Smooth muscle cell of trachea (primary cell): ENCODE measurements around the gene NOM1. TPM values are rescaled to one million over a fixed set of nuclear protein-coding genes. Genes with fewer than 3 reads are reported as not detected.

ENCODE experiments used
- total RNA-seq: library from RNA; depleted of rRNA; stranded (reverse); fragments of >200 nt; gene quantifications from 2 replicates; pipeline ENCODE4 v1.2.1, GENCODE V29; 2014

NOM1 gene
- 11.6 and 14.6 TPM in 2 replicates for total RNA-seq

DNA sequence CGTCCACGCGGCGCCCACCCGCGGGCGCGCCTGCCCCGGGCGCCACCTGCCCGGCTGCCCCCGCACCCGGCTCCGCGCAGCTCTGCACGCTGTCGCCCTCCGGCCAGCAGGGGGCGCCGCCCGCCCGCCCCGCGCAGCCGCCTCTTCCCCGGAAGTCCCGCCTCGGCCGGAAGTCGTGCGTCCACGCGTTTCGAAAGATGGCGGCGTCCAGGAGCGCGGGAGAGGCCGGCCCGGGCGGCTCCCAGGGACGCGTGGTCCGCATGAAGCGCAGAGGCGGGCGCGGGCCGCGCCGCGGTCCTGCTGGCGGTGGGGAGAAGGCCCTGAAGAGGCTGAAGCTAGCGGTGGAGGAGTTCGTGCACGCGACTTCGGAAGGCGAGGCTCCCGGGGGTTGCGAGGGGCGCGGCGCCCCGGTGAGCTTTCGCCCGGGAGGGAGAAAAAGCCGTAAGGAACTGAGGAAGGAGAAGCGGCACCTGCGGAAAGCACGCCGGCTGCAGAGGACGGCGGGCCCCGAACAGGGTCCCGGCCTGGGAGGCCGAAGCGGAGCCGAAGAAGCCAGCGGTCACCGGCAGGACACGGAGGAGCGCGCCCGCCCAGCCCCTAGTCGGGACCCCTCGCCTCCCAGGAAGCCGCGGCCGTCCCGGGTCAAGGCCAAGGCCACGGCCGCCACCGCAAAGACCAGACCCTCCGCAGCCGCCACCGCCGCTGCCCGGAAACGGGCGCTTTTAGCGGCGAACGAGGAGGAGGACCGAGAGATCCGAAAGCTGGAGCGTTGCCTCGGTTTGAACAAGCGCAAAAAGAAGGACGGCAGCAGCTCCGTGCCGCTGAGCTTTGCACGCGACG lies at the start of gene NOM1:
Gene NOM1, plus strand, starts transcription at position 172 of the 840 bp plus-strand sequence. Its CDS starts 26 bp downstream, at position 198.

DNA sequence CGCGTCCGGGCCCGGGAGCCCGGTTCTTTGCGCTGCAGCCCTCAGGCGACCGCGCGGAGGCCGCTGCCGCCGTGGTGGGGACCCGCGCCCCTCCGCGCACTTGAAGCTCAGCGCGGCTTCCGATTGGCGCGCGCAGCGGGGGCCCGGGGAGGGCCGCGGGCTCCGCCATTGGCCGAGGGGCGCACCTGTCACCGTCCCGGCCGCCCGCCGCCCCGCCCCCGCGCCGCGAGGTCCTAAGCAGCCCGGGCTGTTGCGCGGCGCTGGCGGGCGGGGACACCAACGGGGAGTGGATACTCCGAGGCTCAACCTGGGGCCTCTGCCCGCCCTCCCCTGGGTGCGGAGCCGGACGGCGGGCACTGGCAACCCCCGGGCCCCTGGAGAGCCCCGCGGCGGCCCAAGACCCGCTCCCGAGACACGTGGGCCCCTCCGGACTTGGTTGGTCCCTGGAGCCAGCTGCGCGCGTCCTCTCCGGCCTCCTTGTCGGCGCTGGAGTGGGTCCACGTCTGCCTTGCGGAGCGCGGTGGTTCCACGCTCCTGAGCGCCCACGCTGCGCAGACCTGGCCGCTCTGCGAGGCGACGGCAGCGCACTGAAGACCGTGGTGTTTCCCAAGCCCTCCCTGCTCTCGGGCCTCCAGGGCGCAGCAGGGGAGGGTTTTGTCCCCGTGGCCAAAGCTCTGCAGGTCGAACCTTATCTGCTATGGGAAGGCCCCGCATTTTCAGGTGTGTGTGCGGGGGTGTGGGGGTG lies 61.2 kb downstream of the NOM1 start, which contains the start of gene MNX1:
Gene MNX1, minus strand, starts transcription at position 76 of the 745 bp plus-strand sequence. CDS start 313 bp downstream, outside the sequence.

Other genes starting within 250 kb of the NOM1 start
- gene LMBR1, start 56.5 kb upstream of the NOM1 start, total RNA-seq: 51.2 and 59.9 TPM in 2 replicates
- gene MNX1, start 61.0 kb downstream of the NOM1 start, total RNA-seq: not detected in 2 replicates
- gene UBE3C, start 189.2 kb downstream of the NOM1 start, total RNA-seq: 86.7 and 96.6 TPM in 2 replicates